Measurements from ENCODE around the gene TICAM1. TPM values are rescaled to one million over a fixed set of nuclear protein-coding genes. Genes with fewer than 3 reads are reported as not detected.

The TICAM1 gene
- total and polyA plus RNA-seq, 2 of the 13 experiments (the other 11 are each of a cell fraction or from before 2014, with no cell fraction given) = 0.33 to 0.95 TPM

GRCh38 chr19:4768934-4769777, 62.4 kb downstream of the TICAM1 start (continued):
- no peak; the same call in 1 of the 2 replicates for TF ChIP-seq ZBTB40 (IDR thresholded peaks at IDR 0.05)
- peak; percentile 98 for TF ChIP-seq ZBTB40 (CRISPR knock-in tag; IDR thresholded peaks at IDR 0.05)
- peak; percentile 100 for TF ChIP-seq ELF4 (CRISPR knock-in tag; IDR thresholded peaks at IDR 0.05; ENCODE audit: borderline replicate concordance)
- no peak for TF ChIP-seq GABPA (IDR thresholded peaks at IDR 0.05; ENCODE audit: low read depth, low read length)
- peak; percentile 86 for TF ChIP-seq GABPA (CRISPR knock-in tag; IDR thresholded peaks at IDR 0.05; ENCODE audit: low read depth)
- peak; percentile 96 for TF ChIP-seq BCL6 (CRISPR knock-in tag; IDR thresholded peaks at IDR 0.05)
- peak; percentile 98 for TF ChIP-seq HOXA3 (CRISPR knock-in tag; IDR thresholded peaks at IDR 0.05)
- TF ChIP-seq ZNF576 (CRISPR knock-in tag; IDR thresholded peaks at IDR 0.05) = peak; percentile 99
- TF ChIP-seq SETDB1 (CRISPR knock-in tag; IDR thresholded peaks at IDR 0.05; ENCODE audit: borderline replicate concordance) = peak; percentile 51; the same call in 1 of the 2 replicates
- TF ChIP-seq JARID2 (CRISPR knock-in tag; IDR thresholded peaks at IDR 0.05; ENCODE audit: insufficient replicate concordance) = peak; percentile 100
- peak; percentile 100 for TF ChIP-seq ZNF546 (CRISPR knock-in tag; conservative IDR thresholded peaks at IDR 0.05)
- TF ChIP-seq ZNF276 (CRISPR knock-in tag; IDR thresholded peaks at IDR 0.05; ENCODE audit: low read depth) = peak; percentile 99
- TF ChIP-seq DR1 (CRISPR knock-in tag; IDR thresholded peaks at IDR 0.05) = peak; percentile 96
- peak; percentile 100 for TF ChIP-seq PAWR (CRISPR knock-in tag; IDR thresholded peaks at IDR 0.05; ENCODE audit: borderline replicate concordance)
- TF ChIP-seq CCAR2 (optimal IDR thresholded peaks at IDR 0.05; ENCODE audit: low read depth, low read length) = peak; percentile 59
- TF ChIP-seq U2AF1 (optimal IDR thresholded peaks at IDR 0.05; ENCODE audit: low read depth, low read length) = peak; percentile 67
- peak; percentile 100 for TF ChIP-seq ZNF724P (CRISPR knock-in tag; IDR thresholded peaks at IDR 0.05; ENCODE audit: borderline replicate concordance)
- TF ChIP-seq ZKSCAN1 (IDR thresholded peaks at IDR 0.05; ENCODE audit: low read length) = no peak
- peak; percentile 99 for TF ChIP-seq TARDBP (CRISPR knock-in tag; IDR thresholded peaks at IDR 0.05)

All from HepG2 (cell line).